ENCODE results near the gene MIF4GD. TPM values are rescaled to one million over a fixed set of nuclear protein-coding genes. Genes with fewer than 3 reads are reported as not detected.

Gene MIF4GD
- total and polyA plus RNA-seq, 9 of the 15 experiments (the other 6 are each of a cell fraction or from before 2014, with no cell fraction given): 11.8 to 63.8 (median 28.1) TPM

- no peak for FAIRE-seq
- Histone ChIP-seq H3K27me3 (ENCODE audit: control insufficient read depth in 2 of 2, insufficient read depth in 2 of 2, low read length in 2 of 2) (no peaks in the 10 kb centered on the region), H2AFZ (ENCODE audit: low read depth, low read length) (no peak overlapping the region), H3K9me3 (replicated peaks; ENCODE audit: control insufficient read depth, insufficient read depth, low read depth, low read length) (no peaks in the 10 kb centered on the region), H3K9ac (ENCODE audit: insufficient read depth in 1 of 2, low read depth in 2 of 2, low read length in 2 of 2) (no peak overlapping the region), H3K9me1 (ENCODE audit: control insufficient read depth, insufficient read depth, low read length) (no peaks in the 10 kb centered on the region), H3K27ac (ENCODE audit: extremely low read depth, low read depth, low read length) (no peak overlapping the region), H3K4me3 (no peak overlapping the region), H3K4me2 (ENCODE audit: insufficient read depth, low read length) (no peak overlapping the region), H4K20me1 (replicated peaks; ENCODE audit: control insufficient read depth, insufficient read depth, low read length) (no peaks in the 10 kb centered on the region), H3K79me2 (ENCODE audit: control insufficient read depth, insufficient read depth, low read length) (no peaks in the 10 kb centered on the region), H3K4me1 (replicated peaks in 1 of 2; ENCODE audit: control insufficient read depth in 2 of 2, insufficient read depth in 2 of 2, low read length in 2 of 2) (peaks cover 6 to 8% of the 10 kb centered on the region in 2 experiments; a peak in 3 of 5 replicates), H3K36me3 (ENCODE audit: control insufficient read depth, insufficient read depth, low read length) (no peaks in the 10 kb centered on the region)
- TF ChIP-seq CEBPB (tag; IDR thresholded peaks at IDR 0.05): peak; percentile 81
- no peak for TF ChIP-seq CEBPG (CRISPR knock-in tag; IDR thresholded peaks at IDR 0.05)
- TF ChIP-seq CEBPG (tag; conservative IDR thresholded peaks at IDR 0.05 in 1 of 2, IDR thresholded peaks at IDR 0.05 in 1 of 2): peak; percentile 32 to 85; a peak in 2 of 4 replicates
- TF ChIP-seq NR2F6 (CRISPR knock-in tag; IDR thresholded peaks at IDR 0.05): no peak
- TF ChIP-seq HDAC1 (IDR thresholded peaks at IDR 0.05): no peak
- TF ChIP-seq ZBED1 (IDR thresholded peaks at IDR 0.05): no peak
- TF ChIP-seq ZMIZ1 (IDR thresholded peaks at IDR 0.05; ENCODE audit: low read depth in 2 of 2, low read length in 2 of 2): no peak
- TF ChIP-seq ZNF444 (CRISPR knock-in tag; IDR thresholded peaks at IDR 0.05): no peak
- no peak for TF ChIP-seq KLF16 (IDR thresholded peaks at IDR 0.05)
- TF ChIP-seq TBL1XR1 (IDR thresholded peaks at IDR 0.05; ENCODE audit: low read length in 2 of 2): no peak
- no peak for TF ChIP-seq ZNF398 (CRISPR knock-in tag; IDR thresholded peaks at IDR 0.05)
- no peak for TF ChIP-seq RBM25 (IDR thresholded peaks at IDR 0.05; ENCODE audit: low read depth, low read length, severe bottlenecking)
- POLR2A ChIA-PET: interaction anchor here (0.6 to 2.0 kb wide), 3 partner anchors 9 to 68 kb away, joined by 3 to 8 read pairs (median 4); partner anchors contain the start of gene SLC25A19
- DNase-seq (ENCODE audit: extremely low read depth in 1 of 4, low spot score in 3 of 4): no peak
- ATAC-seq: no peak
- intact Hi-C loops (cut with micrococcal nuclease) (no loop called here), in situ Hi-C loops (cut with MboI) (no loop called here)
- CTCF ChIA-PET (ENCODE audit: low intra/inter-chr PET ratio): no interaction called here
- WGBS (ENCODE audit: insufficient coverage, low coverage, missing lambda C conversion rate): 25% methylated on average over 3 of the region's 7 CpGs
- BruUV-seq (replicated peaks): no TSS peak
These were observed 29.2 kb upstream of the MIF4GD start for GRCh38 chr17:75300280-75300679.

Data from K562 (cell line).